NAMALWA (cell line): Measurements from ENCODE around the gene MT2A.

Experiments used
- DNase-seq: peaks from one replicate; pipeline ENCODE4 v3.0.0-alpha.2; 2015; ENCODE audit warnings: low spot score

Gene MT2A

DNA sequence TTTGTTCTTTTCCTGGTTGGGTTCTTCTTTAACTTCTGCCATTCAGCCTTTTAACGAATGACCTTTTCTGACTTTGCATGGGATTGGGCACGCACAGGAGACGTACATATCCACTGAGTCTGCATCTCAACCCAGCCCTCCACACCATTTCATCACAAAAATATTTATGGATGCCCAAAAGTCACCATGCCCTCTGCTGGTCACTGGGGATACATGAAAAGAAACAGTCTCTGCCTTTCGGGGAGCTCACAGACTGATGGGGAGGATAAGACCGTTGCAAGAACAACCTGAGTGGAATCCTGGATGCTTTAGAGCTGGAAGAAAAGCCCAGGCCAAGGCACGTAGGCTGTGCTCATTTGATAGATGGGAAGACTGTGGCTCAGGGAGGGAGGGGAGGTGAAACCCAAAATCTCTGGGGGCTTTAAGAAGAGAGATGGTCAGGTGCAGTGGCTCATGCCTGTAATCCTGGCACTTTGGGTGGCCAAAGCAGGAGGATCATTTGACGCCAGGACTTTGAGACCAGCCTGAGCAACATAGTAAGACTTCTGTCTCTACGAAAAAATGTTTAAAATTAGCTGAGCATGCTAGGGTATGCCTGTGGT, 7.9 kb upstream of the MT2A start:
- peak; percentile 74 for DNase-seq

DNA sequence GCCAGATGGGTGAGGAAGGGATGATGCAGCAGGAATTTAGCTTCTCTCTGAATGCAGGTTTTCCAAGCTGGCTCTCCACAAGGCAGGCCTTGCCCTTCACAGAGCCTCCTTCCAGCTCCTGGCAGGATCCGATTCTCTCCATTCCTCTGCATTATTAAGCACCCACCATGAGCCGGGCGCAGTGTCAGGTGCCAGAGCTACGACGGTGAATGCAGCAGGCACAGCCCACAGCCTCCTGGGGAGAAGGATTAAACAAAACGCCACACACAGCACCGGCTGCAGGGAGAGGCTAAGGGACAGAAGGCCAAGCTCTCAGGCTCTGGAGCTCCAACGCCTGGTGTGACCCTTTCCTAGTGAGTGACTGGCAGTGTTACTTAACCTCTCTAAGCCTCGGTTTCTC, 7.1 kb upstream of the MT2A start:
- DNase-seq: no peak

GRCh38 chr16:56603589-56603988, 4.8 kb upstream of the MT2A start:
- DNase-seq: peak; percentile 37

DNA sequence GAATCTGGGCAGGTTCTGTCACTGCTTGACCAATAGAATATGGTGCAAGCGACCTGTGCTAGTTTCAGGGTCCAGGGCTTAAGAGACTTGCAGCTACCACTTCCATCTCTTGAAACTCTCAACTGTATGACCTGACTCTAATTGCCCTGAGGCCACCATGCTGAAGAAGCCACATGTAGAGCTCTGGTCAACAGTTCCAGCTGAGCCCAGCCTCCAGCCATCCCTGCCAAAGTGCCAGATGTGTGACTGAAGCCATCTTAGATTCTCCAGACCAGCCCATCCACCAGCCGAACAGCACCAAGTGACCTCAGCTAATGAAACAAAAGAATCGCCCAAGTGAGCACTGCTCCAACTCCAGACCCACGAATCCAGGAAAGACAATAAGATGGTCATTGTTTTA, 3.4 kb upstream of the MT2A start:
- no peak for DNase-seq

DNA sequence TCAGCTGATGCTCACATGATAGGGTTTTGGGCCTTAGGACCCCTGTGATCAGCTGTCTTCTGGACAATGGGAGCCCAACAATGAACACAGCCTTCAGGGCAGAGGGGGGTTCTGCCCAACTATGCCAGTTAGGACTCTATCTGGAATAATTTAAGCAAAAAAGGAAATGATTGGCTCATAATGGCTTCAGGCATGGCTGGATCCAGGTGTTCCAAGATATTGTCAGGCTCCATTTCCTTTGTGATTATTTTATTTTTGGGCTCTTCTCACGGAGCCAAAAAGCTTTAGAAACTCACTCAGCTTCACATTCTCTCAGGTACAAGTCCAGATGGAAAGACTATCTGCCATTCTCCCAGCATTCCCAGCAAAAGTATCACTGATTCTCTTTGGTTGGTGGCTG, 2.9 kb upstream of the MT2A start:
- DNase-seq: no peak

- no peak for DNase-seq
Measured at GRCh38 chr16:56606071-56606475, 2.3 kb upstream of the MT2A start.

GRCh38 chr16:56606476-56607108, 1.8 kb upstream of the MT2A start:
- DNase-seq: no peak

DNA sequence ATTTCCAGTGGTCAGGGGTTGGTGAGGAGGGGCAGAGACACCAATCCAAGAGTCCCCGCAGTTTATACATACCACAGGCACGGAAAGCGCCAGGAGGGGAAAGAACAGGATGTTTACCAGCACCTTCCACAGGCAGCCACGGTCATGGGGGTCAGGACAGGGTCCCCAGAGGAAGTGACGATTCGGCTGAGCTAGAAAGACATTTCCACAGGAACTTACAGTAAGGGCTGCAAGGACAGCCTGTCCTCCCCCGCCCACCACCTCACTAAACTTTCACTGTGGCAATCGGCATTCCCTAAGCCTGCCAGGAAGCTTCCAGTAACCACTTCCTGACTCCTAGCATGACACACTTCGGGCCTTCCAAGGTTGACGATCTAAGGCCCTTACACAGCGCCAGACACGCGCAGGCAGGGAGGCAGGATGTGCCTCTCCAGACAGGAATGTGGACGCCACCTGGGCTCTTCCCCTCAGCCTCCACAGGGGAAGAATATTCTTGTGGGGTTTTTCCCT, 1.2 kb upstream of the MT2A start:
- DNase-seq: no peak

DNA sequence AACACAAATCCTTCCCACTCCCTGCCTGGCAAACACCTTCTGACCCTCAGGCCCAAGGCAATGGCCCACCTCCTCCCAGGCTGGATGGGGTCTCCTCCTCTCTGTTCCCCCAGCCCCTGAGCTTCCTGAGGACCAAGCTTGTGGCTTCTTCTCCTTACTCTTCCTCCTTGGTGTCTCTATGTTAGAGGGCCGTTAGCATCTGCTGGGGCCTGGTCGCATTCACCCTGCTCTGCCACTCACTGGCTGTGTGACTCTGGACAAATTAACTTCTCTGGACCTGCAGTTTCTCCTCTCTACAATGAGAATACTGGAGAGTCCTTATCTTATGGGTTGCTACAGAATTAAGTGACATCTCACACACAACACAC, 725 bp upstream of the MT2A start:
- no peak for DNase-seq

- DNase-seq: no peak
Measured at GRCh38 chr16:56608876-56609462, 585 bp downstream of the MT2A start.

- DNase-seq: peak; percentile 95
Measured at GRCh38 chr16:56609463-56609921, 1.1 kb downstream of the MT2A start.

DNA sequence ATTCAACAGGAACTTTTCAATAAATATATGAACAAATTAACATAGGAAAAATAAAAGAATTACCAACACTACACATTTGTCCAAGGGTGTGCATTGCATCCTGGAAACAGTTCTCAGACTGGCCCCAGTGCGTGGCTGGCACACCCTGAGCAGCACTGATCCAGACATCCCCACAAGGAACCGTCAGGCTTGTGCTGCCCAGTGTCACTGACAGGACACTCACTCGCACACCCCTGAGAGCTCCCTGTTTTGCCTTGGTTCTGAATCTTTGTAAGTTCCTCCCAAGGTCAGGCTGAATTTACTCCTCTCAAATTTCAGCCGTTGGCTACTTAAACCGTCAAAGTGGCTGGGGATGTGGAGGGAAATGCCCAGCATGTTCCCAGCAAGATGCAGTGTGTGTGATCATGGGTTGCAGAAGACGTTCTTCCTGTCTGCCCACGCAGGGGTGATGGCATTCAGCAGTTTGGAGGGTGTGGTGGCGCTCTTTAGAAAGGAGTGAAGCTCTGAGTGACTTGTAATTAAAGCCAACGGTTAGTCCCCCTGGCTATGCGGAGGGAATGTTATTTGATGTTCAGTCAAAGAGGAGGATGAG, 1.7 kb downstream of the MT2A start:
- peak; percentile 43 for DNase-seq

- DNase-seq: no peak
Measured at GRCh38 chr16:56610609-56611111, 2.3 kb downstream of the MT2A start.

DNA sequence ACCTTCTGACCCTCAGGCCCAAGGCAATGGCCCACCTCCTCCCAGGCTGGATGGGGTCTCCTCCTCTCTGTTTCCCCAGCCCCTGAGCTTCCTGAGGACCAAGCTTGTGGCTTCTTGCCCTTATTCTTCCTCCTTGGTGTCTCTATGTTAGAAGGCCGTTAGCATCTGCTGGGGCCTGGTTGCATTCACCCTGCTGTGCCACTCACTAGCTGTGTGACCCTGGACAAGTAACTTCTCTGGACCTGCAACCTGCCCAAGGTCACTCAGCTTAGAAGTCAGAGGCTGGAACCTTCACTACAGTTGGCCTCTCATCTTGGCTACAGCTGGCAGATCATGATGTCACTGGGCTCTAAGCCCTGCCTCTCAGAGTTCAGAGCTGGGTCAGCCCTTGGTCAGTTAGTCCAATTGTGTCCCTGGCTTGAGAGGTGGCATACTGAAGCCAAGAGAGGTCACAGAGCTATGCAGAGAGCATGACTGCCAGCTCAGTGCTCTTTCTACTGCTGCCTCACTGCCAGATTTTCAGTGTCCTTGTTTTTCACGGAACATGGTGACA, 3.0 kb downstream of the MT2A start:
- DNase-seq: no peak

GRCh38 chr16:56613706-56614105, 5.3 kb downstream of the MT2A start:
- no peak for DNase-seq

DNA sequence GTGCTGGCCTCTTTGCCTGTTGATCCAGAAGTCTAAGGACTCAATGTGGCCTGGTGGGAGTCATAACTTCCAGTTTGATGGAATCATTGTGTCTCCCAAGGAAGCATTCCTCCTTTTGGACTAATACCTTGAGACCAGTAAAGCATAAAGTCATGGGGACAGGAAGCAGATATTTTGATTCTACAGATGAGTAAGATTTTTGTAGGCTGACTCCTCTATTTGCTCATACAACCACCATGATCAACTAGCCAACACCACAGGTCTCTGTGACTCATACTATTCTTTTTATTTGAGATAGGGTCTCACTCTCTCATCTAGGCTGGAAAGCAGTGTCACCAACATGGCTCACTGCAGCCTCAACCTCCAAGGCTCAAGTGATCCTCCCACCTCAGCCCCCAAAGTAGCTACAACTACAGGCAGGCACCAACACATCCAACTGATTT, 6.2 kb downstream of the MT2A start:
- no peak for DNase-seq

DNA sequence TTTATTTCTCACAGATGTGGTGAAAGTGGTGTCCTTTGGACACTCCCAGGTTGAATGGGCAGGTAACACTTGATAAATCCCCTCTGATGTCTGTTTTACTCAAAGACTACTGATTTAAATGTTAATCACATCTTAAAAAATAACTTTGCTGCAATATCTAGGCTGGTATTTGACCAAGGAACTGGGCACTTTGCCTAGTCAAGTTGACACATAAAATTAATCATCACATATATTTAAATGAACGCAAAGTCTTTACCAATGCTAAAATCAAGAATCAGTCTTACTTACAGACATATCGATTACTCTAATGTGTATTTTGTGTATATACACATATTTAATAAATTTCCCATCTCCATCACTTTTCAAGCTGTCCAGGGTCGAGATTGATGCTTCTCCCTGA, 7.0 kb downstream of the MT2A start:
- DNase-seq: no peak

GRCh38 chr16:56616608-56617211, 8.3 kb downstream of the MT2A start:
- DNase-seq: no peak

DNA sequence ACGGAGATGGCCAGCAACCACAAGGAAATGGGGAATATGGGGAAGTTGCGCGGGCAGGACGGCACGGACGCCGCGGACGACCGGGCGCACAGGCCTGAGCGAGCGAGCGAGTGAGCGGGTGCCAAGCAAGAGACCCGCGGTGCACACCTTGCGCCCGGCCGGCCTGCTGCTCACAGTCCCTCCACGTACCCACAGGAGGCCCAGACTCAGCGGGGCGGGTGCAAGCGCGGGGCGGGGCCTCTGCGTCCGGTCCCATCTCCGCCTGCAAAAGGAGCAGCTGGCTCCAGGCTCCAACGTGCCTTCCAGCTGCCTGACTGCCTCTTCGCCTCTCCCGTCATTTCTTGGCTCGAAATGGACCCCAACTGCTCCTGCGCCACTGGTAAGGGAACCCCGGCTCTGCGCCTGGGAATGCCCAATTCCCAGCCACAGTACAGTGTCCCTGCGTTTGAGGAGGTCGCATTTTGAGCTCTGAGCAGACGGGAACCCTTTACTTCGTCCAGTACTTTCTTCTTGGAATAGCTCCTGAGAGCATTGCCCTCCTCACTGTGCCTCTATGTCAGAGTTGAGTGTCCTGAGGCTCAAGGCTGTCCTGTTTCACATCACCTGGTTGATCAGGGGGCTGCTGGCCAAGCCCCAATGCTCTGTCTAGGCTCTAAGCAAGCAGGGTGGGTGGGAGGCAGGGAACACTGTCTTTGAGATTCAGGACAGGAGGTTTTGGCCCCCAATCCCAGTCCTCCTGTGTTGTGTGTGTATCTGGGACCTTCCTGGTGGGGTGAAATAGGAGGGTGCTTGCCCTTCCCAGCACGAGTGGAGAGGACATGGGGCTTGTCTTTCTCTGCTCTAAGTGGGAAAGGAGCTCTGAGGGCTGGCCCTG, 9.1 kb downstream of the MT2A start:
- DNase-seq: no peak

- no peak for DNase-seq
Measured at GRCh38 chr16:56618138-56618537, 9.8 kb downstream of the MT2A start.

DNA sequence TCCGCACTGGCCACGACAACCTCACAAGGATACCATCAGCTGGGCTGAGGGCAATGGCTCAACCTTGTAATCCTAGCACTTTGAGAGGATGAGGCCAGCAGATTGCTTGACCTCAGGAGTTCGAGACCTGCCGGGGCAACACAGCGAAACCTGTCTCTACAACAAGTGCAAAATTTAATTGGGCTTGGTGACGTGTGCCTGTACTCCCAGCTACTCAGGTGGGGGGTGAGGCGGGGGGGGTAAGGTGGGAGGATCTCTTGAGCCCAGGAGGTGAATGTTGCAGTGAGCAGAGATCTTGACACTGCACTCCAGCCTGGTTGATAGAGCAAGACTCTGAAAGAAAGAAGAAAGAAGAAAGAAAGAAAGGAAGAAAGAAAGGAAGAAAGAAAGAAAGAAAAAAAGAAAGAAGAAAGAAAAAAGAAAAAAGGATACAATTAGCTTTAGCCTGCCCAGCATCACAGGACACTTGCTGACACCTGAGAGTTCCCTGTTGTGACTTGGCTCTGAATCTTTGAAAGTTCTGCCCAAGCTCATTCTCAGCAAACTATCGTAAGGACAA, 12.0 kb downstream of the MT2A start:
- DNase-seq: no peak
